Measurements from ENCODE around the gene CEP95. TPM values are rescaled to one million over a fixed set of nuclear protein-coding genes. Genes with fewer than 3 reads are reported as not detected.

The CEP95 gene
- total RNA-seq, 2 experiments from 2014 or later, result 47.7 to 48.5 TPM

- H3K9me3 Mint-ChIP-seq, result no peaks in the 10 kb centered on the region
- H3K27me3 Mint-ChIP-seq, result no peaks in the 10 kb centered on the region
- H3K36me3 Mint-ChIP-seq (ENCODE audit: low read depth), result peaks cover 72% of the 10 kb centered on the region
- CTCF ChIA-PET, result interaction anchor here (0.9 to 3.7 kb wide), 10 partner anchors 9 to 239 kb away, joined by 3 to 39 read pairs (median 4); partner anchors contain the start of genes CEP95 and DDX5
- peaks cover 85% of the 10 kb centered on the region for H3K4me1 Mint-ChIP-seq
- H3K4me3 Mint-ChIP-seq, result peak overlapping the region; percentile 99
- POLR2A ChIA-PET, result interaction anchor here (0.6 to 10.2 kb wide), 18 partner anchors 7 to 724 kb away, joined by 3 to 387 read pairs (median 5); partner anchors contain the start of genes CCDC47, CEP95, DDX5 and SMURF2
- peak overlapping the region; percentile 99 for H3K27ac Mint-ChIP-seq
- DNase-seq, result no peak
Observed at GRCh38 chr17:64497565-64498035, 9.2 kb upstream of the CEP95 start.

- H3K4me3 Mint-ChIP-seq, result no peak overlapping the region
- H3K4me1 Mint-ChIP-seq, result peaks cover 88% of the 10 kb centered on the region
- no peaks in the 10 kb centered on the region for H3K27me3 Mint-ChIP-seq
- peaks cover 76% of the 10 kb centered on the region for H3K36me3 Mint-ChIP-seq (ENCODE audit: low read depth)
- ChIA-PET POLR2A (interaction anchor here (0.8 to 10.2 kb wide), 13 partner anchors 6 to 488 kb away, joined by 3 to 387 read pairs (median 5); partner anchors contain the start of genes CEP95, DDX5 and SMURF2), CTCF (interaction anchor here (1.3 to 3.7 kb wide), 6 partner anchors 8 to 238 kb away, joined by 4 to 39 read pairs (median 10); partner anchors contain the start of genes CEP95 and DDX5)
- no peaks in the 10 kb centered on the region for H3K9me3 Mint-ChIP-seq
- H3K27ac Mint-ChIP-seq, result peak overlapping the region; percentile 99
- no peak for DNase-seq
Observed at GRCh38 chr17:64498308-64499203, 8.2 kb upstream of the CEP95 start.

GRCh38 chr17:64499805-64500486 lies 6.8 kb upstream of the CEP95 start:
- ChIA-PET CTCF (interaction anchor here (0.6 to 3.4 kb wide), 4 partner anchors 9 to 457 kb away, joined by 4 to 14 read pairs (median 6); no protein-coding TSS in a partner anchor), POLR2A (interaction anchor here (0.8 to 10.2 kb wide), 9 partner anchors 5 to 486 kb away, joined by 3 to 387 read pairs (median 3); partner anchors contain the start of genes CEP95 and DDX5)
- Mint-ChIP-seq H3K36me3 (ENCODE audit: low read depth) (peaks cover 79% of the 10 kb centered on the region), H3K27ac (peak overlapping the region; percentile 18), H3K27me3 (no peaks in the 10 kb centered on the region), H3K4me3 (no peak overlapping the region), H3K9me3 (no peaks in the 10 kb centered on the region), H3K4me1 (peaks cover 88% of the 10 kb centered on the region)
- no peak for DNase-seq

- CTCF ChIA-PET, result interaction anchor here (2.1 to 3.4 kb wide), 2 partner anchors 10 to 149 kb away, joined by 6 to 14 read pairs; no protein-coding TSS in a partner anchor
- POLR2A ChIA-PET, result interaction anchor here (0.8 to 1.6 kb wide), 5 partner anchors 22 to 355 kb away, joined by 3 to 5 read pairs (median 3); no protein-coding TSS in a partner anchor
- Mint-ChIP-seq H3K27me3 (no peaks in the 10 kb centered on the region), H3K27ac (no peak overlapping the region), H3K9me3 (no peaks in the 10 kb centered on the region), H3K4me1 (peaks cover 85% of the 10 kb centered on the region), H3K4me3 (no peak overlapping the region), H3K36me3 (ENCODE audit: low read depth) (peaks cover 83% of the 10 kb centered on the region)
- DNase-seq, result no peak
Observed at GRCh38 chr17:64500487-64500859, 6.3 kb upstream of the CEP95 start.

- no peak overlapping the region for H3K27ac Mint-ChIP-seq
- peaks cover 79% of the 10 kb centered on the region for H3K4me1 Mint-ChIP-seq
- no peak overlapping the region for H3K4me3 Mint-ChIP-seq
- POLR2A ChIA-PET, result interaction anchor here (1.5 to 6.9 kb wide), 5 partner anchors 7 to 355 kb away, joined by 3 to 387 read pairs (median 5); partner anchors contain the start of genes POLG2 and SMURF2
- H3K9me3 Mint-ChIP-seq, result no peaks in the 10 kb centered on the region
- H3K36me3 Mint-ChIP-seq (ENCODE audit: low read depth), result peaks cover 89% of the 10 kb centered on the region
- CTCF ChIA-PET, result interaction anchor here (1.8 to 3.4 kb wide), 3 partner anchors 10 to 148 kb away, joined by 6 to 14 read pairs (median 6); no protein-coding TSS in a partner anchor
- no peaks in the 10 kb centered on the region for H3K27me3 Mint-ChIP-seq
- DNase-seq, result no peak
Observed at GRCh38 chr17:64500862-64501765, 5.7 kb upstream of the CEP95 start.

- H3K4me1 Mint-ChIP-seq, result peaks cover 75% of the 10 kb centered on the region
- H3K9me3 Mint-ChIP-seq, result no peaks in the 10 kb centered on the region
- no peaks in the 10 kb centered on the region for H3K27me3 Mint-ChIP-seq
- ChIA-PET POLR2A (interaction anchor here (0.7 to 6.9 kb wide), 4 partner anchors 8 to 159 kb away, joined by 3 to 387 read pairs (median 7); partner anchors contain the start of genes POLG2 and SMURF2), CTCF (interaction anchor here (1.1 to 2.2 kb wide), 3 partner anchors 11 to 147 kb away, joined by 5 to 8 read pairs (median 6); no protein-coding TSS in a partner anchor)
- no peak overlapping the region for H3K27ac Mint-ChIP-seq
- no peak for DNase-seq
- no peak overlapping the region for H3K4me3 Mint-ChIP-seq
- H3K36me3 Mint-ChIP-seq (ENCODE audit: low read depth), result peaks cover 93% of the 10 kb centered on the region
Observed at GRCh38 chr17:64502021-64502420, 4.8 kb upstream of the CEP95 start.

GRCh38 chr17:64502809-64503208 lies 4.0 kb upstream of the CEP95 start:
- Mint-ChIP-seq H3K4me3 (no peak overlapping the region), H3K36me3 (ENCODE audit: low read depth) (peaks cover 91% of the 10 kb centered on the region), H3K27ac (no peak overlapping the region), H3K27me3 (no peaks in the 10 kb centered on the region), H3K4me1 (peaks cover 71% of the 10 kb centered on the region), H3K9me3 (no peaks in the 10 kb centered on the region)
- DNase-seq, result no peak
- CTCF ChIA-PET, result interaction anchor here (1.1 to 5.4 kb wide), 4 partner anchors 11 to 147 kb away, joined by 5 to 52 read pairs (median 7); no protein-coding TSS in a partner anchor
- POLR2A ChIA-PET, result interaction anchor here (1.5 to 6.9 kb wide), 5 partner anchors 8 to 159 kb away, joined by 3 to 387 read pairs (median 9); partner anchors contain the start of genes POLG2 and SMURF2

- no peaks in the 10 kb centered on the region for H3K27me3 Mint-ChIP-seq
- ChIA-PET CTCF (interaction anchor here (2.2 to 5.4 kb wide), 2 partner anchors 11 to 84 kb away, joined by 8 to 52 read pairs; no protein-coding TSS in a partner anchor), POLR2A (interaction anchor here (0.8 to 6.9 kb wide), 6 partner anchors 9 to 200 kb away, joined by 3 to 387 read pairs (median 6); partner anchors contain the start of gene POLG2)
- H3K9me3 Mint-ChIP-seq, result no peaks in the 10 kb centered on the region
- peaks cover 70% of the 10 kb centered on the region for H3K4me1 Mint-ChIP-seq
- H3K27ac Mint-ChIP-seq, result no peak overlapping the region
- H3K36me3 Mint-ChIP-seq (ENCODE audit: low read depth), result peaks cover 89% of the 10 kb centered on the region
- no peak overlapping the region for H3K4me3 Mint-ChIP-seq
- DNase-seq, result no peak
Observed at GRCh38 chr17:64503341-64503740, 3.4 kb upstream of the CEP95 start.

GRCh38 chr17:64503821-64504768 lies 2.7 kb upstream of the CEP95 start:
- ChIA-PET CTCF (interaction anchor here (1.4 to 5.4 kb wide), 3 partner anchors 12 to 85 kb away, joined by 4 to 52 read pairs (median 8); no protein-coding TSS in a partner anchor), POLR2A (interaction anchor here (0.8 to 6.9 kb wide), 16 partner anchors 10 to 454 kb away, joined by 3 to 387 read pairs (median 6); partner anchors contain the start of genes POLG2 and SMURF2)
- Mint-ChIP-seq H3K4me3 (peak overlapping the region; percentile 99), H3K9me3 (no peaks in the 10 kb centered on the region), H3K27ac (peak overlapping the region; percentile 100), H3K4me1 (peaks cover 69% of the 10 kb centered on the region), H3K27me3 (no peaks in the 10 kb centered on the region), H3K36me3 (ENCODE audit: low read depth) (peaks cover 88% of the 10 kb centered on the region)
- DNase-seq, result no peak

- Mint-ChIP-seq H3K27ac (peak overlapping the region; percentile 100), H3K36me3 (ENCODE audit: low read depth) (peaks cover 84% of the 10 kb centered on the region), H3K4me3 (peak overlapping the region; percentile 99), H3K27me3 (no peaks in the 10 kb centered on the region), H3K9me3 (no peaks in the 10 kb centered on the region), H3K4me1 (peaks cover 69% of the 10 kb centered on the region)
- DNase-seq, result no peak
- POLR2A ChIA-PET, result interaction anchor here (0.6 to 6.9 kb wide), 47 partner anchors 9 to 804 kb away, joined by 3 to 387 read pairs (median 6); partner anchors contain the start of genes ERN1, POLG2, SMARCD2 and SMURF2
- CTCF ChIA-PET, result interaction anchor here (1.0 to 5.4 kb wide), 7 partner anchors 7 to 198 kb away, joined by 3 to 52 read pairs (median 5); partner anchors contain the start of gene POLG2
Observed at GRCh38 chr17:64504769-64505339, 1.9 kb upstream of the CEP95 start.

Measured in activated CD4-positive, alpha-beta memory T cell treated with anti-CD3 and anti-CD28 coated beads, Interleukin-2, amount 10 ng/mL, durations not matched to agents 7 days and 5 days (primary cell).